Vagina (tissue), 2 donors: ENCODE data around the gene STAB2.

Experiments
- CTCF ChIP-seq, 3 experiments: fragments of 450-650 bp in 2 of 3; fragments of 200-600 bp in 1 of 3; sonication (generic) in 1 of 3; IDR thresholded peaks; one replicate each; pipeline ENCODE4 v1.5.1; 2017 to 2019; ENCODE audit warnings: antibody characterized with exemption in 3 of 3, mild to moderate bottlenecking in 2 of 3, moderate library complexity in 2 of 3
- POLR2A ChIP-seq, 2 donors: fragments of 450-650 bp; IDR thresholded peaks; one replicate each; pipeline ENCODE4 v1.6.1; 2017; ENCODE audit warnings: antibody characterized with exemption in 2 of 2, mild to moderate bottlenecking in 2 of 2, moderate library complexity in 2 of 2
- POLR2AphosphoS5 ChIP-seq, 2 donors: sonication (generic); formaldehyde crosslinking; IDR thresholded peaks; one replicate each; pipeline ENCODE4 v1.9.0; 2017; ENCODE audit warnings: antibody characterized with exemption in 2 of 2, mild to moderate bottlenecking in 2 of 2, low read depth in 1 of 2; ENCODE audit not compliant: insufficient read depth in 1 of 2

DNA sequence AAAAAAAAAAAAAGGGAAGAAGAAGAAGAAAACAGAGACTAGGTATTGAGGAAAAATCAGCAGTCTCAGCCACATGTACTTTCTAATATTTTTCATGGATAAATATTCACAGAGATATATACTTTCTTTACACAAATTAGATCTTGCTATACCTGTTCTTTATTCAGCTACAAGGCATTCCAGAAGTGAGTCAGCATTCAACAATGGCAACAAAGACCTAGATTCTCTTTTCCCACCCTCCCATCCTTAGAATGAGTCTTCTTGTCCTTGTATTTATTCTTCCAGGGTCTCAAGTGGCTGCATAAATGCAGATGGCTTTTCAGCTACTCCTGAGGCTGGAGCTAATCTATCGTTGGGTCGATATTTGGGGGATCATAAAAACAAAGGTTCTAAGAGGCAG lies 160.9 kb downstream of the STAB2 start:
- TF ChIP-seq CTCF (IDR thresholded peaks at IDR 0.05) (no peak), POLR2A (IDR thresholded peaks at IDR 0.05) (no peak), POLR2AphosphoS5 (IDR thresholded peaks at IDR 0.05; ENCODE audit: insufficient read depth in 1 of 2, low read depth in 1 of 2) (no peak)
